ENCODE measurements around the gene RAB26.

- no peak for TF ChIP-seq CTCF (optimal IDR thresholded peaks at IDR 0.05 in 1 of 3, IDR thresholded peaks at IDR 0.05 in 1 of 3, conservative IDR thresholded peaks at IDR 0.05 in 1 of 3; ENCODE audit: extremely low read depth in 1 of 3, insufficient read depth in 2 of 3, low read length in 3 of 3)
- no peak for TF ChIP-seq EZH2 (IDR thresholded peaks at IDR 0.05; ENCODE audit: low read length)
Observed at GRCh38 chr16:2188395-2188794, 40.0 kb downstream of the RAB26 start.
